GM12878 (cell line): ENCODE data around the gene OR4K1. TPM values are rescaled to one million over a fixed set of nuclear protein-coding genes. Genes with fewer than 3 reads are reported as not detected.

Source experiments
- ATAC-seq: fragments of 200-7000 bp; cut with Tn5 transposase; 3 replicates; pipeline ENCODE4 v1.9.1; 2020; ENCODE audit warnings: mild to moderate bottlenecking, moderate library complexity
- BruUV-seq: library from RNA; stranded (reverse); fragments of 400-500 nt; replicated peaks from 2 replicates; lab custom pipeline; 2021; lab: Mats Ljungman, UMichigan
- CTCF ChIA-PET: fragments of 300-600 bp; sonication (Branson Sonifier 250); formaldehyde crosslinking; extraction: SDS; loops from one replicate; lab custom pipeline; 2021; ENCODE audit warnings: inconsistent platforms; lab: Yijun Ruan, JAX
- POLR2A ChIA-PET: fragments of 350-600 bp; formaldehyde crosslinking; extraction: SDS; loops from one replicate; lab custom pipeline; 2021; ENCODE audit warnings: inconsistent platforms; lab: Charles Lee
- RAD21 ChIA-PET: fragments of 300-600 bp; sonication (Branson Sonifier 250); formaldehyde crosslinking; loops from one replicate; lab custom pipeline; 2023; ENCODE audit warnings: antibody characterized with exemption; ENCODE audit not compliant: unreplicated experiment; lab: Charles Lee
- SMC1A ChIA-PET: fragments of 300-600 bp; sonication (Branson Sonifier 250); formaldehyde crosslinking; loops from one replicate; lab custom pipeline; 2023; ENCODE audit not compliant: unreplicated experiment, uncharacterized antibody; lab: Charles Lee
- DNase-seq: peaks from one replicate; pipeline ENCODE4 v3.0.0-alpha.2; 2011; ENCODE audit warnings: low read depth, low spot score
- FAIRE-seq: peaks from 3 replicates; lab custom pipeline; 2011; peaks lifted over from hg19 to GRCh38; lab: Jason Lieb, UNC
- H2AFZ ChIP-seq: 2 replicates; pipeline ENCODE4 v1.6.0; 2011; ENCODE audit warnings: low read depth, low read length, control low read depth; ENCODE audit not compliant: control insufficient read depth
- H3K27ac ChIP-seq: 2 replicates; pipeline ENCODE4 v1.5.1; 2011; ENCODE audit warnings: control low read depth; ENCODE audit not compliant: control insufficient read depth, insufficient read depth
- H3K27me3 ChIP-seq, 2 experiments: replicated peaks in 1 of 2; 2 replicates each; pipeline versions ENCODE4 v1.6.0 to v1.6.1; 2011; ENCODE audit warnings: low read length in 1 of 2; ENCODE audit not compliant: control insufficient read depth in 2 of 2, insufficient read depth in 2 of 2
- H3K36me3 ChIP-seq, 2 experiments: 2 replicates each; pipeline ENCODE4 v1.5.1; 2011; ENCODE audit warnings: low read length in 1 of 2; ENCODE audit not compliant: control insufficient read depth in 2 of 2, insufficient read depth in 2 of 2
- H3K4me1 ChIP-seq: 2 replicates; pipeline ENCODE4 v1.6.1; 2011; ENCODE audit warnings: mild to moderate bottlenecking, low read length, moderate library complexity, mixed read lengths; ENCODE audit not compliant: control insufficient read depth, insufficient read depth
- H3K4me2 ChIP-seq: 2 replicates; pipeline ENCODE4 v1.6.0; 2011; ENCODE audit warnings: control low read depth; ENCODE audit not compliant: control insufficient read depth, insufficient read depth
- H3K4me3 ChIP-seq: fragments of 200-600 bp; sonication (generic); 2 replicates; pipeline ENCODE4 v1.5.1; 2016
- H3K79me2 ChIP-seq: 2 replicates; pipeline ENCODE4 v1.6.0; 2011; ENCODE audit warnings: low read length; ENCODE audit not compliant: control insufficient read depth, insufficient read depth
- H3K9ac ChIP-seq: 2 replicates; pipeline ENCODE4 v1.8.0; 2011; ENCODE audit warnings: low read length, control low read depth, mixed read lengths; ENCODE audit not compliant: control insufficient read depth, insufficient read depth
- H3K9me3 ChIP-seq: replicated peaks from 3 replicates; pipeline ENCODE4 v1.5.1; 2011; ENCODE audit warnings: mild to moderate bottlenecking, low read length; ENCODE audit not compliant: control insufficient read depth, insufficient read depth
- H4K20me1 ChIP-seq: 2 replicates; pipeline ENCODE4 v1.6.0; 2011; ENCODE audit not compliant: control insufficient read depth, insufficient read depth
- ASH2L ChIP-seq: fragments of 300-600, 200-600 bp; sonication (generic); IDR thresholded peaks from 2 replicates; pipeline ENCODE4 v1.6.1; 2017; ENCODE audit warnings: low read depth, mild to moderate bottlenecking, borderline replicate concordance
- BHLHE40 ChIP-seq, 2 experiments: fragments of 450-650 bp in 1 of 2; IDR thresholded peaks; 2 replicates each; pipeline ENCODE4 v1.6.1; 2011 to 2017; ENCODE audit warnings: low read depth in 2 of 2, borderline replicate concordance in 1 of 2, improper control_type of control experiment in 1 of 2, low read length in 1 of 2, mild to moderate bottlenecking in 1 of 2
- IKZF2 ChIP-seq, 2 experiments: fragments of 450-650 bp; IDR thresholded peaks; 2 replicates each; pipeline ENCODE4 v1.6.1; 2017; ENCODE audit warnings: mild to moderate bottlenecking in 2 of 2, moderate library complexity in 2 of 2
- KDM1A ChIP-seq: fragments of 200-600 bp; sonication (generic); IDR thresholded peaks from 2 replicates; pipeline ENCODE4 v1.6.1; 2016; ENCODE audit warnings: borderline replicate concordance
- MTA3 ChIP-seq: IDR thresholded peaks from 2 replicates; pipeline ENCODE4 v1.6.1; 2012; ENCODE audit warnings: low read length, inconsistent platforms, borderline replicate concordance
- ZNF207 ChIP-seq: fragments of 450-650 bp; IDR thresholded peaks from 2 replicates; pipeline ENCODE4 v1.6.1; 2014; ENCODE audit warnings: antibody characterized with exemption, mild to moderate bottlenecking, borderline replicate concordance
- ZNF24 ChIP-seq: fragments of 450-650 bp; IDR thresholded peaks from 2 replicates; pipeline ENCODE4 v1.6.1; 2017; ENCODE audit warnings: antibody characterized with exemption, mild to moderate bottlenecking
- WGBS: methylation state at CpG from one replicate; pipeline ENCODE4 v1.1.6; 2016; ENCODE audit warnings: low lambda C conversion rate; ENCODE audit not compliant: insufficient replicate concordance, insufficient coverage; ENCODE audit errors: missing lambda C conversion rate; 5-methylcytosine and 5-hydroxymethylcytosine counted together
- in situ Hi-C: fragments of 300-500 bp; cut with MboI; formaldehyde crosslinking; loops from 9 replicates; pipeline ENCODE4 v1.14.3; 2018; ENCODE audit warnings: mixed read lengths
- intact Hi-C: fragments of 100-400 bp; cut with micrococcal nuclease; formaldehyde crosslinking; loops from one replicate; pipeline ENCODE4 v1.14.2; 2022; ENCODE audit not compliant: unreplicated experiment
- polyA plus RNA-seq, 11 experiments: library from polyadenylated mRNA; depleted of rRNA in 4 of 11; unstranded in 6 of 11; stranded (reverse) in 5 of 11; fragments of >200 nt; fragmentation: Nextera tagmentation in 4 of 11; fragmentation: Illumina TruSeq in 1 of 11; extraction: Ambion mirVana in 4 of 11; extraction: Trizol in 1 of 11; gene quantifications; 1 replicate in 1 of 11; 2 replicates in 10 of 11; pipeline versions ENCODE4 v1.2.1 to v1.2.3, GENCODE V29; 2011 to 2016; ENCODE audit warnings: inconsistent platforms in 2 of 11, missing spikeins in 2 of 11, low read depth in 1 of 11
- total RNA-seq, 4 experiments: library from RNA; depleted of rRNA in 3 of 4; stranded (reverse); fragments of >200 nt in 3 of 4; fragmentation: Illumina TruSeq in 1 of 4; extraction: Trizol in 1 of 4; gene quantifications; 2 replicates each; pipeline versions ENCODE4 v1.2.1 to v1.2.3, GENCODE V29; 2013 to 2021
- TF ChIP-seq, protein P1 (sequence below): IDR thresholded peaks from 2 replicates; pipeline ENCODE4 v1.6.1; 2011; ENCODE audit warnings: mild to moderate bottlenecking, low read depth, low read length, moderate library complexity; ENCODE audit not compliant: insufficient replicate concordance
- TF ChIP-seq, protein P2 (sequence below): fragments of 450-650 bp; formaldehyde crosslinking; IDR thresholded peaks from 2 replicates; pipeline ENCODE4 v1.4.0; 2022; ENCODE audit warnings: mild to moderate bottlenecking, moderate library complexity

OR4K1 gene
- total and polyA plus RNA-seq, 10 of the 15 experiments (the other 5 are each of a cell fraction or from before 2014, with no cell fraction given), result not detected

DNA sequence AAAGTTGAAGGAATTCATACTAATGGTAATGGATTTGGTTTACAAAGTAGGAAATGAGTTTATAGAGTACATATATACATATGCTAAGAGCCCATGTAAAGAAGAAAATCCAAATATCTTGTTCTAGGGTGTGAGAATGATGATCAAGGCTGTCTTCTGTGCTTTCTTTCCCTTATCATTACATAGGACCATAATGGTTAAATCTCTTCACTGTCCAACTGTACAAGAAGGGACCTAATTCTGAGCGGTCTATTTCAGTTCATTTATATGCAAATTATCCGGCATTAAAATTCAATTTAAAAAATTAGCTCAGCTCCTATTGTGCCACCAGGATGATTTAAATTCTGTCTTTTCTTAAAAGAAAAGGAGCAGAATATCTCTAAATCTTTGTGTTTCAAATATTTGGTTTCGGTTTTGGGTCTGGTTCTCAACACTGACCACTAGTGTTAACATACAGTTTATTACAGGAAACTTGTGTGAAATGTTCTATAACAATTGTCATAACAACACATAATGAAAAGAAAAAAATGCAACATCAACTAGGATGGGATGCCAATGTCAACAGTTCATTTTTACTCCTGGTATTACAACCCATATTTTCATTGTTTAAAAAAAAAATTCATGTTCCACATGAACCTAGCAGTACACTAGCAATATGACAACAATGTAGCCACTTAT is 16.8 kb downstream of the OR4K1 start:
- POLR2A ChIA-PET, result no interaction called here
- no peaks in the 10 kb centered on the region for H3K4me1 ChIP-seq
- no peaks in the 10 kb centered on the region for H4K20me1 ChIP-seq
- DNase-seq (no peak), FAIRE-seq (no peak), ATAC-seq (no peak)
- H3K36me3 ChIP-seq, result no peaks in the 10 kb centered on the region
- WGBS, result 67% methylated on average over 3 of the region's 3 CpGs
- in situ Hi-C loops (no loop called here), intact Hi-C loops (no loop called here)
- BruUV-seq, result no TSS peak
- no peaks in the 10 kb centered on the region for H3K79me2 ChIP-seq
- no peak overlapping the region for H3K4me3 ChIP-seq
- no peak overlapping the region for H3K9ac ChIP-seq
- H3K4me2 ChIP-seq, result no peak overlapping the region
- no peaks in the 10 kb centered on the region for H3K27me3 ChIP-seq
- no peaks in the 10 kb centered on the region for H3K9me3 ChIP-seq
- RAD21 ChIA-PET, result no interaction called here
- SMC1A ChIA-PET, result no interaction called here
- CTCF ChIA-PET, result no interaction called here
- no peak for TF ChIP-seq BHLHE40 (IDR thresholded peaks at IDR 0.05; ENCODE audit: borderline replicate concordance in 1 of 2, low read depth in 2 of 2, low read length in 1 of 2)
- TF ChIP-seq ZNF207, result no peak
- no peak for TF ChIP-seq MTA3
- TF ChIP-seq IKZF2 (IDR thresholded peaks at IDR 0.05), result no peak
- TF ChIP-seq KDM1A, result no peak
- no peak for TF ChIP-seq ASH2L
- TF ChIP-seq, protein P1, sequence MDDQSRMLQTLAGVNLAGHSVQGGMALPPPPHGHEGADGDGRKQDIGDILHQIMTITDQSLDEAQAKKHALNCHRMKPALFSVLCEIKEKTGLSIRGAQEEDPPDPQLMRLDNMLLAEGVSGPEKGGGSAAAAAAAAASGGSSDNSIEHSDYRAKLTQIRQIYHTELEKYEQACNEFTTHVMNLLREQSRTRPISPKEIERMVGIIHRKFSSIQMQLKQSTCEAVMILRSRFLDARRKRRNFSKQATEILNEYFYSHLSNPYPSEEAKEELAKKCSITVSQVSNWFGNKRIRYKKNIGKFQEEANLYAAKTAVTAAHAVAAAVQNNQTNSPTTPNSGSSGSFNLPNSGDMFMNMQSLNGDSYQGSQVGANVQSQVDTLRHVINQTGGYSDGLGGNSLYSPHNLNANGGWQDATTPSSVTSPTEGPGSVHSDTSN, result no peak
- no peak for TF ChIP-seq ZNF24
- TF ChIP-seq, protein P2, sequence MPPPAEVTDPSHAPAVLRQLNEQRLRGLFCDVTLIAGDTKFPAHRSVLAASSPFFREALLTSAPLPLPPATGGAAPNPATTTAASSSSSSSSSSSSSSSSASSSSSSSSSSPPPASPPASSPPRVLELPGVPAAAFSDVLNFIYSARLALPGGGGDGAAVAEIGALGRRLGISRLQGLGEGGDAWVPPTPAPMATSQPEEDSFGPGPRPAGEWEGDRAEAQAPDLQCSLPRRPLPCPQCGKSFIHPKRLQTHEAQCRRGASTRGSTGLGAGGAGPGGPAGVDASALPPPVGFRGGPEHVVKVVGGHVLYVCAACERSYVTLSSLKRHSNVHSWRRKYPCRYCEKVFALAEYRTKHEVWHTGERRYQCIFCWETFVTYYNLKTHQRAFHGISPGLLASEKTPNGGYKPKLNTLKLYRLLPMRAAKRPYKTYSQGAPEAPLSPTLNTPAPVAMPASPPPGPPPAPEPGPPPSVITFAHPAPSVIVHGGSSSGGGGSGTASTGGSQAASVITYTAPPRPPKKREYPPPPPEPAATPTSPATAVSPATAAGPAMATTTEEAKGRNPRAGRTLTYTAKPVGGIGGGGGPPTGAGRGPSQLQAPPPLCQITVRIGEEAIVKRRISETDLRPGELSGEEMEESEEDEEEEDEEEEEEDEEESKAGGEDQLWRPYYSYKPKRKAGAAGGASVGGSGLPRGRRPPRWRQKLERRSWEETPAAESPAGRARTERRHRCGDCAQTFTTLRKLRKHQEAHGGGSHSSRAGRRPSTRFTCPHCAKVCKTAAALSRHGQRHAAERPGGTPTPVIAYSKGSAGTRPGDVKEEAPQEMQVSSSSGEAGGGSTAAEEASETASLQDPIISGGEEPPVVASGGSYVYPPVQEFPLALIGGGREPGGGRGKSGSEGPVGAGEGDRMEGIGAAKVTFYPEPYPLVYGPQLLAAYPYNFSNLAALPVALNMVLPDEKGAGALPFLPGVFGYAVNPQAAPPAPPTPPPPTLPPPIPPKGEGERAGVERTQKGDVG (CRISPR knock-in tag), result no peak
- TF ChIP-seq, all 136 proteins: peak for 0
- no peak overlapping the region for H3K27ac ChIP-seq
- no peak overlapping the region for H2AFZ ChIP-seq
